GM12891 (cell line): ENCODE results near the gene RPS6KA2.

Source experiments
- PAX5 ChIP-seq: IDR thresholded peaks from 2 replicates; pipeline ENCODE4 v1.6.1; 2011; ENCODE audit warnings: low read length, moderate library complexity, mild to moderate bottlenecking; ENCODE audit not compliant: insufficient read depth, severe bottlenecking
- POLR2A ChIP-seq: IDR thresholded peaks from 2 replicates; pipeline ENCODE4 v1.6.1; 2011; ENCODE audit warnings: low read depth, low read length, control low read depth
- POLR2AphosphoS5 ChIP-seq: IDR thresholded peaks from 2 replicates; pipeline ENCODE4 v1.6.1; 2011; ENCODE audit warnings: low read depth, low read length, control low read depth
- POU2F2 ChIP-seq: IDR thresholded peaks from 2 replicates; pipeline ENCODE4 v1.6.1; 2011; ENCODE audit warnings: low read depth, mild to moderate bottlenecking, control low read depth, low read length, moderate library complexity
- SPI1 ChIP-seq: IDR thresholded peaks from 2 replicates; pipeline ENCODE4 v1.6.1; 2011; ENCODE audit warnings: low read depth, low read length, control low read depth
- TAF1 ChIP-seq: IDR thresholded peaks from 2 replicates; pipeline ENCODE4 v1.6.1; 2011; ENCODE audit warnings: low read depth, low read length, control low read depth

DNA sequence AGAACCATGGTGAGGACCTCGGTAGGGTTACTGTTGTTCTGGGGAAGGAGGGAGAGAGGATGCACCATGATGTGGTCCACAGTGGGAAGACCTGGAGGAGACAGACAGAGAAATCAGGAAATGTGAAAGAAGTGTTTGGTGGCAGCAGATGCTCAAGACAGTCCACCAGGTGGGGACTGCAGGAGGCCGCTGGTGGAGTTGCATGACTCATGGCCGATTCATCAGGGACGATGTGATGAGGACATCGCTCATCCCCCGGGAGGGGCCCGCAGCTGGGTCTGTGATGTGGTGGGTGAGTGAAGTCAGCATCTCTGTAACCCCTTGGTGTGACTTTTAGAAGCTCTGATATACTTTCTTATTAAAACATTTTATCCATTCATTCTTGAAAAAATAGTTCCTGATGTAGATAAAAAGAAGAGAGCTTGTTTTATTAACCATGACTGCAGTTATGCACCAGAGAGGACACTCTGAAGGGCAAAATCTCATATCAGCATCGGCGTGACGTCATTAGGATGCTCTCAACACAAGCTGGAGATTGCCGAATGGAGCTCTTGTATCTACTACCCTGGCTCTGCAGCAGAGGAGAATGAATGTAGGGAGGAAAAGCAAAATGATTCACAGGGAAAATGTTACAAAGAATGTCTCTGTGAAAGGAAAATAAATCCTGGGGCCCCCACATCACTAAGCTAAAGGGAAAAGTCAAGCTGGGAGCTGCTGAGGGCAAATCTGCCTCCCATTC, 111.8 kb downstream of the RPS6KA2 start:
- TF ChIP-seq POLR2A = no peak
- no peak for TF ChIP-seq TAF1
- TF ChIP-seq SPI1 = no peak
- no peak for TF ChIP-seq POLR2AphosphoS5
- TF ChIP-seq PAX5 = no peak
- no peak for TF ChIP-seq POU2F2
